ENCODE measurements around the gene DPH7. TPM values are rescaled to one million over a fixed set of nuclear protein-coding genes. Genes with fewer than 3 reads are reported as not detected.

Gene DPH7
- total and polyA plus RNA-seq, 4 donors = 7.9 to 18.9 (median 12.3) TPM

- no peak overlapping the region for H3K4me3 ChIP-seq (ENCODE audit: low read depth in 1 of 3, low read length in 3 of 3)
- H3K9ac ChIP-seq (ENCODE audit: low read depth in 1 of 2, low read length in 2 of 2) = no peak overlapping the region
- no peak overlapping the region for H3K27ac ChIP-seq (ENCODE audit: low read depth in 1 of 2, low read length in 2 of 2)
- peaks cover 7 to 32% (median 10%) of the 10 kb centered on the region in 4 donors for H3K36me3 ChIP-seq (ENCODE audit: control insufficient read depth in 4 of 4, insufficient read depth in 3 of 4, low read depth in 1 of 4, low read length in 3 of 4)
- no peaks in the 10 kb centered on the region for H3K27me3 ChIP-seq (ENCODE audit: control insufficient read depth in 4 of 4, insufficient read depth in 4 of 4, low read length in 3 of 4)
- TF ChIP-seq SP1 (IDR thresholded peaks at IDR 0.05) = no peak
- TF ChIP-seq FOXA2 (IDR thresholded peaks at IDR 0.05) = no peak
- peaks cover 4 to 25% (median 18%) of the 10 kb centered on the region in 4 donors for H3K4me1 ChIP-seq (ENCODE audit: control insufficient read depth in 4 of 4, insufficient read depth in 4 of 4, low read length in 3 of 4)
- 94% methylated on average over 10 of the region's 10 CpGs for WGBS
- DNase-seq (ENCODE audit: low spot score) = no peak
- H3K9me3 ChIP-seq (ENCODE audit: control insufficient read depth in 4 of 4, low read length in 3 of 4) = no peaks in the 10 kb centered on the region
These were observed 4.5 kb downstream of the DPH7 start for GRCh38 chr9:137574192-137574591.

GRCh38 chr9:137570566-137570965 is 8.2 kb downstream of the DPH7 start:
- 97% methylated on average over 3 of the region's 3 CpGs for WGBS
- TF ChIP-seq HNF4A (conservative IDR thresholded peaks at IDR 0.05) (no peak), JUND (IDR thresholded peaks at IDR 0.05) (no peak), MAX (IDR thresholded peaks at IDR 0.05) (no peak), RXRA (IDR thresholded peaks at IDR 0.05) (no peak), ZBTB33 (IDR thresholded peaks at IDR 0.05) (no peak), HNF4G (IDR thresholded peaks at IDR 0.05) (no peak), SP1 (IDR thresholded peaks at IDR 0.05) (no peak), NR2F2 (IDR thresholded peaks at IDR 0.05) (no peak), FOXA2 (IDR thresholded peaks at IDR 0.05) (no peak), GABPA (IDR thresholded peaks at IDR 0.05 in 1 of 2, conservative IDR thresholded peaks at IDR 0.05 in 1 of 2) (no peak), RAD21 (IDR thresholded peaks at IDR 0.05) (no peak), TAF1 (conservative IDR thresholded peaks at IDR 0.05) (no peak), EGR1 (IDR thresholded peaks at IDR 0.05; ENCODE audit: low read depth in 2 of 2) (no peak), ATF3 (IDR thresholded peaks at IDR 0.05) (no peak), CTCF (IDR thresholded peaks at IDR 0.05; ENCODE audit: low read depth, low read length, missing input control) (no peak), FOXA1 (IDR thresholded peaks at IDR 0.05) (no peak), YY1 (IDR thresholded peaks at IDR 0.05) (no peak), REST (IDR thresholded peaks at IDR 0.05) (no peak)
- H3K27me3 ChIP-seq (ENCODE audit: control insufficient read depth in 4 of 4, insufficient read depth in 4 of 4, low read length in 3 of 4) = no peaks in the 10 kb centered on the region
- H3K36me3 ChIP-seq (ENCODE audit: control insufficient read depth in 4 of 4, insufficient read depth in 3 of 4, low read depth in 1 of 4, low read length in 3 of 4) = peaks cover 5 to 29% (median 10%) of the 10 kb centered on the region in 4 donors
- H3K27ac ChIP-seq (ENCODE audit: low read depth in 1 of 2, low read length in 2 of 2) = no peak overlapping the region
- H3K9ac ChIP-seq (ENCODE audit: low read depth in 1 of 2, low read length in 2 of 2) = no peak overlapping the region
- no peak overlapping the region for H3K4me3 ChIP-seq (ENCODE audit: low read depth in 1 of 3, low read length in 3 of 3)
- no peak for DNase-seq (ENCODE audit: low spot score)
- H3K4me1 ChIP-seq (ENCODE audit: control insufficient read depth in 4 of 4, insufficient read depth in 4 of 4, low read length in 3 of 4) = peaks cover 0 to 2% (median 0%) of the 10 kb centered on the region in 4 donors
- no peaks in the 10 kb centered on the region for H3K9me3 ChIP-seq (ENCODE audit: control insufficient read depth in 4 of 4, low read length in 3 of 4)

Data from liver (tissue), 9 donors.